ENCODE results near the gene PSME3IP1. TPM values are rescaled to one million over a fixed set of nuclear protein-coding genes. Genes with fewer than 3 reads are reported as not detected.
A peak's percentile ranks its signal among the peaks of the same experiment; 100 is the strongest.

The PSME3IP1 gene
- total and polyA plus RNA-seq, 9 of the 15 experiments (the other 6 are each of a cell fraction or from before 2014, with no cell fraction given), result 63.8 to 187 (median 142) TPM

GRCh38 chr16:57140931-57141668 lies 44.7 kb downstream of the PSME3IP1 start (continued):
- no peak for TF ChIP-seq E2F3 (CRISPR knock-in tag; IDR thresholded peaks at IDR 0.05)
- TF ChIP-seq VEZF1 (CRISPR knock-in tag; IDR thresholded peaks at IDR 0.05), result no peak
- TF ChIP-seq MXD1 (CRISPR knock-in tag; IDR thresholded peaks at IDR 0.05; ENCODE audit: borderline replicate concordance, poor library complexity, severe bottlenecking), result no peak
- TF ChIP-seq POLR2AphosphoS2 (IDR thresholded peaks at IDR 0.05; ENCODE audit: low read length), result no peak
- no peak for TF ChIP-seq ZNF76 (CRISPR knock-in tag; IDR thresholded peaks at IDR 0.05; ENCODE audit: borderline replicate concordance)
- no peak for TF ChIP-seq RFX7 (CRISPR knock-in tag; IDR thresholded peaks at IDR 0.05)
- TF ChIP-seq DIDO1 (tag; IDR thresholded peaks at IDR 0.05; ENCODE audit: low read depth), result no peak
- TF ChIP-seq, protein P1, sequence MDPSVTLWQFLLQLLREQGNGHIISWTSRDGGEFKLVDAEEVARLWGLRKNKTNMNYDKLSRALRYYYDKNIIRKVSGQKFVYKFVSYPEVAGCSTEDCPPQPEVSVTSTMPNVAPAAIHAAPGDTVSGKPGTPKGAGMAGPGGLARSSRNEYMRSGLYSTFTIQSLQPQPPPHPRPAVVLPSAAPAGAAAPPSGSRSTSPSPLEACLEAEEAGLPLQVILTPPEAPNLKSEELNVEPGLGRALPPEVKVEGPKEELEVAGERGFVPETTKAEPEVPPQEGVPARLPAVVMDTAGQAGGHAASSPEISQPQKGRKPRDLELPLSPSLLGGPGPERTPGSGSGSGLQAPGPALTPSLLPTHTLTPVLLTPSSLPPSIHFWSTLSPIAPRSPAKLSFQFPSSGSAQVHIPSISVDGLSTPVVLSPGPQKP (CRISPR knock-in tag; IDR thresholded peaks at IDR 0.05), result no peak
- peak; percentile 40; the same call in 1 of the 2 replicates for TF ChIP-seq EP300 (IDR thresholded peaks at IDR 0.05; ENCODE audit: low read length)
- peak; percentile 40; the same call in 1 of the 2 replicates for TF ChIP-seq SMARCA4 (IDR thresholded peaks at IDR 0.05)
- no peak for TF ChIP-seq XRCC4 (IDR thresholded peaks at IDR 0.05; ENCODE audit: extremely low read depth, insufficient read depth, insufficient read length)
- no peak for TF ChIP-seq TBL1XR1 (IDR thresholded peaks at IDR 0.05; ENCODE audit: low read length in 2 of 2)
- TF ChIP-seq, protein P2, sequence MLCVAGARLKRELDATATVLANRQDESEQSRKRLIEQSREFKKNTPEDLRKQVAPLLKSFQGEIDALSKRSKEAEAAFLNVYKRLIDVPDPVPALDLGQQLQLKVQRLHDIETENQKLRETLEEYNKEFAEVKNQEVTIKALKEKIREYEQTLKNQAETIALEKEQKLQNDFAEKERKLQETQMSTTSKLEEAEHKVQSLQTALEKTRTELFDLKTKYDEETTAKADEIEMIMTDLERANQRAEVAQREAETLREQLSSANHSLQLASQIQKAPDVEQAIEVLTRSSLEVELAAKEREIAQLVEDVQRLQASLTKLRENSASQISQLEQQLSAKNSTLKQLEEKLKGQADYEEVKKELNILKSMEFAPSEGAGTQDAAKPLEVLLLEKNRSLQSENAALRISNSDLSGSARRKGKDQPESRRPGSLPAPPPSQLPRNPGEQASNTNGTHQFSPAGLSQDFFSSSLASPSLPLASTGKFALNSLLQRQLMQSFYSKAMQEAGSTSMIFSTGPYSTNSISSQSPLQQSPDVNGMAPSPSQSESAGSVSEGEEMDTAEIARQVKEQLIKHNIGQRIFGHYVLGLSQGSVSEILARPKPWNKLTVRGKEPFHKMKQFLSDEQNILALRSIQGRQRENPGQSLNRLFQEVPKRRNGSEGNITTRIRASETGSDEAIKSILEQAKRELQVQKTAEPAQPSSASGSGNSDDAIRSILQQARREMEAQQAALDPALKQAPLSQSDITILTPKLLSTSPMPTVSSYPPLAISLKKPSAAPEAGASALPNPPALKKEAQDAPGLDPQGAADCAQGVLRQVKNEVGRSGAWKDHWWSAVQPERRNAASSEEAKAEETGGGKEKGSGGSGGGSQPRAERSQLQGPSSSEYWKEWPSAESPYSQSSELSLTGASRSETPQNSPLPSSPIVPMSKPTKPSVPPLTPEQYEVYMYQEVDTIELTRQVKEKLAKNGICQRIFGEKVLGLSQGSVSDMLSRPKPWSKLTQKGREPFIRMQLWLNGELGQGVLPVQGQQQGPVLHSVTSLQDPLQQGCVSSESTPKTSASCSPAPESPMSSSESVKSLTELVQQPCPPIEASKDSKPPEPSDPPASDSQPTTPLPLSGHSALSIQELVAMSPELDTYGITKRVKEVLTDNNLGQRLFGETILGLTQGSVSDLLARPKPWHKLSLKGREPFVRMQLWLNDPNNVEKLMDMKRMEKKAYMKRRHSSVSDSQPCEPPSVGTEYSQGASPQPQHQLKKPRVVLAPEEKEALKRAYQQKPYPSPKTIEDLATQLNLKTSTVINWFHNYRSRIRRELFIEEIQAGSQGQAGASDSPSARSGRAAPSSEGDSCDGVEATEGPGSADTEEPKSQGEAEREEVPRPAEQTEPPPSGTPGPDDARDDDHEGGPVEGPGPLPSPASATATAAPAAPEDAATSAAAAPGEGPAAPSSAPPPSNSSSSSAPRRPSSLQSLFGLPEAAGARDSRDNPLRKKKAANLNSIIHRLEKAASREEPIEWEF (CRISPR knock-in tag; IDR thresholded peaks at IDR 0.05), result no peak
- no peak for TF ChIP-seq EZH2 (IDR thresholded peaks at IDR 0.05; ENCODE audit: borderline replicate concordance, low read depth, low read length)
- TF ChIP-seq ARID1B (IDR thresholded peaks at IDR 0.05), result peak; percentile 75
- TF ChIP-seq ZBED1 (IDR thresholded peaks at IDR 0.05), result no peak
- TF ChIP-seq IRF2 (CRISPR knock-in tag; IDR thresholded peaks at IDR 0.05), result no peak
- TF ChIP-seq CXXC5 (CRISPR knock-in tag; IDR thresholded peaks at IDR 0.05), result 0 out of 2 replicates have a peak, but pooled peaks have one; percentile 19
- TF ChIP-seq KLF10 (CRISPR knock-in tag; IDR thresholded peaks at IDR 0.05), result no peak

Measured in K562 (cell line).